Body of pancreas (tissue), 4 donors: ENCODE results near the gene TBC1D24.
"Not testable (repeated sequence)": the region's sequence is repeated elsewhere in the genome, so short reads cannot be mapped to it uniquely, and the experiment has no call there.

ENCODE experiments used
- POLR2A ChIP-seq, 3 donors: fragments of 450-650 bp; IDR thresholded peaks; one replicate each; pipeline ENCODE4 v1.6.1; 2016; ENCODE audit warnings: antibody characterized with exemption in 3 of 3, mild to moderate bottlenecking in 2 of 3
- TF ChIP-seq, protein P1 (sequence below), 7 experiments: fragments of 450-650 bp in 4 of 7; fragments of 200-600 bp in 3 of 7; sonication (generic) in 3 of 7; IDR thresholded peaks; one replicate each; pipeline ENCODE4 v1.5.1; 2016 to 2019; ENCODE audit warnings: antibody characterized with exemption in 7 of 7

GRCh38 chr16:2539192-2539844, 64.4 kb downstream of the TBC1D24 start:
- TF ChIP-seq, protein P1, sequence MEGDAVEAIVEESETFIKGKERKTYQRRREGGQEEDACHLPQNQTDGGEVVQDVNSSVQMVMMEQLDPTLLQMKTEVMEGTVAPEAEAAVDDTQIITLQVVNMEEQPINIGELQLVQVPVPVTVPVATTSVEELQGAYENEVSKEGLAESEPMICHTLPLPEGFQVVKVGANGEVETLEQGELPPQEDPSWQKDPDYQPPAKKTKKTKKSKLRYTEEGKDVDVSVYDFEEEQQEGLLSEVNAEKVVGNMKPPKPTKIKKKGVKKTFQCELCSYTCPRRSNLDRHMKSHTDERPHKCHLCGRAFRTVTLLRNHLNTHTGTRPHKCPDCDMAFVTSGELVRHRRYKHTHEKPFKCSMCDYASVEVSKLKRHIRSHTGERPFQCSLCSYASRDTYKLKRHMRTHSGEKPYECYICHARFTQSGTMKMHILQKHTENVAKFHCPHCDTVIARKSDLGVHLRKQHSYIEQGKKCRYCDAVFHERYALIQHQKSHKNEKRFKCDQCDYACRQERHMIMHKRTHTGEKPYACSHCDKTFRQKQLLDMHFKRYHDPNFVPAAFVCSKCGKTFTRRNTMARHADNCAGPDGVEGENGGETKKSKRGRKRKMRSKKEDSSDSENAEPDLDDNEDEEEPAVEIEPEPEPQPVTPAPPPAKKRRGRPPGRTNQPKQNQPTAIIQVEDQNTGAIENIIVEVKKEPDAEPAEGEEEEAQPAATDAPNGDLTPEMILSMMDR (IDR thresholded peaks at IDR 0.05): not testable (repeated sequence)
- not testable (repeated sequence) for TF ChIP-seq POLR2A (IDR thresholded peaks at IDR 0.05)
